NB4 (cell line): ENCODE measurements around the gene UTY.

Experiments
- DNase-seq: peaks from one replicate; pipeline ENCODE4 v3.0.0; 2010; ENCODE audit warnings: low read depth
- H3K4me3 ChIP-seq: one replicate; pipeline ENCODE4 v1.5.1; 2011; ENCODE audit warnings: mild to moderate bottlenecking, low read depth, low read length, moderate library complexity
- CTCF ChIP-seq: IDR thresholded peaks from one replicate; pipeline ENCODE4 v1.5.1; 2012; ENCODE audit warnings: low read depth, low read length
- MYC ChIP-seq: IDR thresholded peaks from 2 replicates; pipeline ENCODE4 v1.6.1; 2011; ENCODE audit warnings: low read depth, low read length
- POLR2A ChIP-seq: IDR thresholded peaks from 2 replicates; pipeline ENCODE4 v1.6.1; 2011; ENCODE audit warnings: mild to moderate bottlenecking; ENCODE audit not compliant: insufficient read length; ENCODE audit errors: extremely low read depth
- TF ChIP-seq, protein P1 (sequence below): IDR thresholded peaks from 2 replicates; pipeline ENCODE4 v1.6.1; 2011; ENCODE audit warnings: low read depth, low read length

UTY gene

DNA sequence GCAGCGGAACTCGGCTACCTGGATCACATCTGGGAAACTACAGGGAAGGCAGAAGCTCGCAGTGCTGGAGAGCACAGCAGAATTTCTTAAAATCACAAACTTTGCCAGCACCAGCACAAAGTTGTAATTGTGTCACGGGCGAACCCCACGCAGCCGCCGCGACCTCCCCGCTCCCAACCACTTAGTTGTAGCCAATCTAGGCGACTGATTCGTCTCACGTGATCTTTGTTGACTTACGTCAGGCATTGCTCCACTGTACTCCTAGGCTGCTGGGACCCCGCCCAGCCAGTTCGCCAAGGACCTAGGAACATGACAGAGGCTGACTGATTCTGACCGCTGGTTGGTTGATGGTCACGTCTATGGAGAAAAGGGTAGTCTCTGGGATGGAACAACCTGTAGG lies at the start of gene UTY:
Gene UTY (minus strand): TSS at position 206 of the 400 bp plus-strand sequence. CDS start 368 bp downstream, outside the sequence.
- TF ChIP-seq MYC (no peak), POLR2A (no peak), CTCF (no peak)
- TF ChIP-seq, protein P1, sequence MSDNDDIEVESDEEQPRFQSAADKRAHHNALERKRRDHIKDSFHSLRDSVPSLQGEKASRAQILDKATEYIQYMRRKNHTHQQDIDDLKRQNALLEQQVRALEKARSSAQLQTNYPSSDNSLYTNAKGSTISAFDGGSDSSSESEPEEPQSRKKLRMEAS, result no peak
- no peak for DNase-seq
- H3K4me3 ChIP-seq, result no peak within 1 kb of the TSS

- no peak for DNase-seq
- TF ChIP-seq CTCF, result no peak
- no peak for TF ChIP-seq POLR2A
- no peak for TF ChIP-seq MYC
- TF ChIP-seq, protein P1, result no peak
- H3K4me3 ChIP-seq, result no peak overlapping the region
Measured at GRCh38 chrY:13520474-13520873, 40.6 kb upstream of the UTY start.

DNA sequence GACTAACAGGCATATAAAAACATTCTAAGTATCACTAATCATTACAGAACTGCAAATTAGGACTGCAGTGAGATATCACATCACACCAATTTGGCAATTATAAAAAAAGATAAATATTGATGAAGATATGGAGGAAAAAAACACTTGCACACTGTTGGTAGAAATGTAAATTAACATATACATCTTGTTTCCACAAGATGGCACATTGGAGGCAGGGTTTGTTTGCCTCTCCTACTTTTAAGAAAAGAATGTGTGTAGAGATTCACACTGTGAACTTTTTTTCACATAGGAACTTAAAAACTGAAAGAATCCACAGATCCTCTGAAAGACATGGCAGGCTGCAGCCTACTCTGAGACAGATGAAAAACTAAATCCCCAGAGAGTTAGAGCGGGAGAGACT lies 21.4 kb upstream of the UTY start:
- no peak for TF ChIP-seq POLR2A
- TF ChIP-seq, protein P1, result no peak
- TF ChIP-seq MYC, result no peak
- no peak for TF ChIP-seq CTCF
- DNase-seq, result no peak

GRCh38 chrY:13493737-13494136 lies 13.9 kb upstream of the UTY start:
- H3K4me3 ChIP-seq, result no peak overlapping the region
- DNase-seq, result no peak
- no peak for TF ChIP-seq MYC

More for the DNA sequence above, 21.4 kb upstream of the UTY start:
- no peak overlapping the region for H3K4me3 ChIP-seq

DNA sequence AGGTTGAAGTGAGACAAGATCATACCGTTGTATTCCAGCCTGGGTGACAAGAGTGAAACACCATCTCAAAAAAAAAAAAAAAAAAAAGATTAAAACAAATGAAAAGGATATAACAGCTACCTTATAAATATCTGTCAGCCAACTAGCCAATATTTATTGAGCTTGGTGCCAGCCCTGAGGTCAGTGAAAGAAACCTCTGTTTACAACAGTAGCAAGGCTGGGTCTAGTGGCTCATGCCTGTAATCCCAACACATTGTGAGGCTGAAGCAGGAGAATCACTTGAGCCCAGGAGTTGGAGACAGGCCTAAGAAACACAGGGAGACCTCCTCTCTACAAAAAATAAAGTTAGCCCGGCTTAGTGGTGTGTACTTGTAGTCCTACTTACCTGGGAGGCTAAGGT lies 12.6 kb upstream of the UTY start:
- H3K4me3 ChIP-seq, result no peak overlapping the region
- no peak for DNase-seq
- TF ChIP-seq MYC (no peak), CTCF (no peak), POLR2A (no peak)
- TF ChIP-seq, protein P1, result no peak

- DNase-seq, result no peak
Measured at GRCh38 chrY:13488738-13489137, 8.9 kb upstream of the UTY start.

More at GRCh38 chrY:13488738-13489137, 8.9 kb upstream of the UTY start:
- TF ChIP-seq, protein P1, result no peak
- no peak for TF ChIP-seq CTCF
- TF ChIP-seq MYC, result no peak
- no peak for TF ChIP-seq POLR2A
- H3K4me3 ChIP-seq, result no peak overlapping the region
